ENCODE data around the gene PDC.
A peak's percentile ranks its signal among the peaks of the same experiment; 100 is the strongest.

Gene PDC

GRCh38 chr1:186461014-186461413 is at the start of gene PDC:
TSS of gene PDC (minus strand) at chr1:186461114. CDS start at chr1:186449459, 11,655 bp downstream.
- no peak for DNase-seq (ENCODE audit: low spot score)

GRCh38 chr1:186503190-186503589 is 42.3 kb upstream of the PDC start:
- no peak for DNase-seq (ENCODE audit: low spot score)

GRCh38 chr1:186502087-186502486 is 41.2 kb upstream of the PDC start:
- no peak for DNase-seq (ENCODE audit: low spot score)

- DNase-seq (ENCODE audit: low spot score), result no peak
Observed at GRCh38 chr1:186500804-186501203, 39.9 kb upstream of the PDC start.

GRCh38 chr1:186499571-186499970 is 38.7 kb upstream of the PDC start:
- no peak for DNase-seq (ENCODE audit: low spot score)

GRCh38 chr1:186498695-186499389 is 37.9 kb upstream of the PDC start:
- no peak for DNase-seq (ENCODE audit: low spot score)

- DNase-seq (ENCODE audit: low spot score), result no peak
Observed at GRCh38 chr1:186498071-186498470, 37.2 kb upstream of the PDC start.

- no peak for DNase-seq (ENCODE audit: low spot score)
Observed at GRCh38 chr1:186497651-186498050, 36.7 kb upstream of the PDC start.

GRCh38 chr1:186496171-186496851 is 35.4 kb upstream of the PDC start:
- DNase-seq (ENCODE audit: low spot score), result no peak

GRCh38 chr1:186494832-186495271 is 33.9 kb upstream of the PDC start:
- no peak for DNase-seq (ENCODE audit: low spot score)

- no peak for DNase-seq (ENCODE audit: low spot score)
Observed at GRCh38 chr1:186492531-186493291, 31.8 kb upstream of the PDC start.

GRCh38 chr1:186491336-186491735 is 30.4 kb upstream of the PDC start:
- no peak for DNase-seq (ENCODE audit: low spot score)

- DNase-seq (ENCODE audit: low spot score), result no peak
Observed at GRCh38 chr1:186487163-186487562, 26.2 kb upstream of the PDC start.

- DNase-seq (ENCODE audit: low spot score), result no peak
Observed at GRCh38 chr1:186486061-186486460, 25.1 kb upstream of the PDC start.

GRCh38 chr1:186483561-186483960 is 22.6 kb upstream of the PDC start:
- no peak for DNase-seq (ENCODE audit: low spot score)

- peak; percentile 76 for DNase-seq (ENCODE audit: low spot score)
Observed at GRCh38 chr1:186482661-186483255, 21.8 kb upstream of the PDC start.

- no peak for DNase-seq (ENCODE audit: low spot score)
Observed at GRCh38 chr1:186481303-186481888, 20.5 kb upstream of the PDC start.

- peak; percentile 71 for DNase-seq (ENCODE audit: low spot score)
Observed at GRCh38 chr1:186479162-186479561, 18.2 kb upstream of the PDC start.

GRCh38 chr1:186476264-186477040 is 15.5 kb upstream of the PDC start:
- no peak for DNase-seq (ENCODE audit: low spot score)

- no peak for DNase-seq (ENCODE audit: low spot score)
Observed at GRCh38 chr1:186474208-186474607, 13.3 kb upstream of the PDC start.

- DNase-seq (ENCODE audit: low spot score), result no peak
Observed at GRCh38 chr1:186473047-186473446, 12.1 kb upstream of the PDC start.

Data from D341Med (cell line).